Activated CD4-positive, alpha-beta T cell treated with anti-CD3 and anti-CD28 coated beads for 4 hours (primary cell): ENCODE data around the gene SERPINF2.
"Not testable (repeated sequence)": the region's sequence is repeated elsewhere in the genome, so short reads cannot be mapped to it uniquely, and the experiment has no call there.

ENCODE experiments used
- DNase-seq, 2 donors: peaks; one replicate each; pipeline ENCODE4 v3.0.0-alpha.2; 2020

Gene SERPINF2

GRCh38 chr17:1764705-1765104 lies 22.0 kb downstream of the SERPINF2 start:
- not testable (repeated sequence) for DNase-seq

GRCh38 chr17:1765576-1765975 lies 22.9 kb downstream of the SERPINF2 start:
- no peak for DNase-seq

- DNase-seq = no peak
These were observed 23.9 kb downstream of the SERPINF2 start for GRCh38 chr17:1766382-1767135.

GRCh38 chr17:1767358-1767757 lies 24.7 kb downstream of the SERPINF2 start:
- no peak for DNase-seq

- DNase-seq = no peak
These were observed 27.3 kb downstream of the SERPINF2 start for GRCh38 chr17:1769822-1770477.

- DNase-seq = not testable (repeated sequence)
These were observed 30.5 kb downstream of the SERPINF2 start for GRCh38 chr17:1773000-1773695.

- DNase-seq = no peak
These were observed 31.1 kb downstream of the SERPINF2 start for GRCh38 chr17:1773696-1774181.

- no peak for DNase-seq
These were observed 31.9 kb downstream of the SERPINF2 start for GRCh38 chr17:1774390-1775176.

GRCh38 chr17:1776328-1776727 lies 33.7 kb downstream of the SERPINF2 start:
- no peak for DNase-seq

- no peak for DNase-seq
These were observed 34.2 kb downstream of the SERPINF2 start for GRCh38 chr17:1776857-1777256.

- DNase-seq = no peak
These were observed 37.0 kb downstream of the SERPINF2 start for GRCh38 chr17:1779571-1780131.

GRCh38 chr17:1782171-1782567 lies 39.5 kb downstream of the SERPINF2 start:
- DNase-seq = no peak

GRCh38 chr17:1783271-1783670 lies 40.6 kb downstream of the SERPINF2 start:
- no peak for DNase-seq

GRCh38 chr17:1783834-1784611 lies 41.4 kb downstream of the SERPINF2 start:
- DNase-seq = no peak

- DNase-seq = no peak
These were observed 43.3 kb downstream of the SERPINF2 start for GRCh38 chr17:1785930-1786329.

- DNase-seq = no peak
These were observed 44.0 kb downstream of the SERPINF2 start for GRCh38 chr17:1786708-1787107.

- DNase-seq = no peak
These were observed 44.7 kb downstream of the SERPINF2 start for GRCh38 chr17:1787301-1787902.

- no peak for DNase-seq
These were observed 47.3 kb downstream of the SERPINF2 start for GRCh38 chr17:1789936-1790335.

- DNase-seq = no peak
These were observed 50.1 kb downstream of the SERPINF2 start for GRCh38 chr17:1792495-1793446.

- DNase-seq = no peak
These were observed 50.8 kb downstream of the SERPINF2 start for GRCh38 chr17:1793447-1793806.
